RCC 7860 (cell line): Measurements from ENCODE around the gene SP7.
"Not testable (repeated sequence)": the region's sequence is repeated elsewhere in the genome, so short reads cannot be mapped to it uniquely, and the experiment has no call there.

ENCODE experiments used
- DNase-seq: peaks from one replicate; pipeline ENCODE4 v3.0.0-alpha.2; 2015; ENCODE audit warnings: low spot score
- FAIRE-seq: peaks from 2 replicates; lab custom pipeline; 2012; peaks lifted over from hg19 to GRCh38; lab: Jason Lieb, UNC

SP7 gene

GRCh38 chr12:53347905-53348304 is 11.8 kb upstream of the SP7 start:
- DNase-seq (no peak), FAIRE-seq (no peak)

- no peak for DNase-seq
- FAIRE-seq = no peak
Measured at GRCh38 chr12:53346491-53346890, 10.3 kb upstream of the SP7 start.

GRCh38 chr12:53345486-53346188 is 9.5 kb upstream of the SP7 start:
- DNase-seq = no peak
- FAIRE-seq = no peak

GRCh38 chr12:53344824-53345485 is 8.8 kb upstream of the SP7 start:
- FAIRE-seq (no peak), DNase-seq (peak; percentile 31)

GRCh38 chr12:53344487-53344823 is 8.3 kb upstream of the SP7 start:
- FAIRE-seq = no peak
- no peak for DNase-seq

GRCh38 chr12:53343969-53344368 is 7.8 kb upstream of the SP7 start:
- DNase-seq = no peak
- no peak for FAIRE-seq

GRCh38 chr12:53343449-53343848 is 7.3 kb upstream of the SP7 start:
- DNase-seq = no peak

GRCh38 chr12:53340398-53340797 is 4.2 kb upstream of the SP7 start:
- DNase-seq (no peak), FAIRE-seq (no peak)

More at GRCh38 chr12:53343449-53343848, 7.3 kb upstream of the SP7 start:
- no peak for FAIRE-seq

GRCh38 chr12:53338916-53339315 is 2.8 kb upstream of the SP7 start:
- DNase-seq (no peak), FAIRE-seq (no peak)

- DNase-seq (no peak), FAIRE-seq (no peak)
Measured at GRCh38 chr12:53338017-53338416, 1.9 kb upstream of the SP7 start.

- DNase-seq (no peak), FAIRE-seq (no peak)
Measured at GRCh38 chr12:53334822-53335221, 1.3 kb downstream of the SP7 start.

- FAIRE-seq (no peak), DNase-seq (no peak)
Measured at GRCh38 chr12:53333845-53334244, 2.3 kb downstream of the SP7 start.

- DNase-seq (no peak), FAIRE-seq (no peak)
Measured at GRCh38 chr12:53333289-53333688, 2.9 kb downstream of the SP7 start.

- DNase-seq (no peak), FAIRE-seq (no peak)
Measured at GRCh38 chr12:53332744-53333143, 3.4 kb downstream of the SP7 start.

- not testable (repeated sequence) for DNase-seq, FAIRE-seq
Measured at GRCh38 chr12:53332339-53332738, 3.8 kb downstream of the SP7 start.

- no peak for DNase-seq
- FAIRE-seq = no peak
Measured at GRCh38 chr12:53330671-53331070, 5.5 kb downstream of the SP7 start.

- FAIRE-seq = no peak
- DNase-seq = no peak
Measured at GRCh38 chr12:53328043-53328435, 8.1 kb downstream of the SP7 start.

- DNase-seq (no peak), FAIRE-seq (no peak)
Measured at GRCh38 chr12:53327435-53328042, 8.6 kb downstream of the SP7 start.

GRCh38 chr12:53326460-53327185 is 9.5 kb downstream of the SP7 start:
- DNase-seq (no peak), FAIRE-seq (no peak)

- DNase-seq = no peak
- no peak for FAIRE-seq
Measured at GRCh38 chr12:53325511-53326061, 10.6 kb downstream of the SP7 start.

GRCh38 chr12:53324779-53325510 is 11.2 kb downstream of the SP7 start:
- FAIRE-seq (no peak), DNase-seq (peak; percentile 77)
